HL-60/S4 treated with retinoic acid at 250 ng/mL for 4 days and 3 days (cell line): ENCODE measurements around the gene SGMS1.

ENCODE experiments used
- in situ Hi-C: fragments of 300-500 bp; cut with MboI; formaldehyde crosslinking; loops from 2 replicates; pipeline ENCODE4 v1.7.0; 2022; ENCODE audit warnings: low sequenced_read_pairs

Gene SGMS1

GRCh38 chr10:50403074-50403473 is 220.7 kb downstream of the SGMS1 start:
- in situ Hi-C loops = no loop called here

- in situ Hi-C loops = no loop called here
These were observed 221.3 kb downstream of the SGMS1 start for GRCh38 chr10:50402466-50402865.

GRCh38 chr10:50400694-50401093 is 223.1 kb downstream of the SGMS1 start:
- in situ Hi-C loops = no loop called here

- in situ Hi-C loops = no loop called here
These were observed 224.9 kb downstream of the SGMS1 start for GRCh38 chr10:50398823-50399222.

GRCh38 chr10:50398381-50398780 is 225.4 kb downstream of the SGMS1 start:
- in situ Hi-C loops = no loop called here

- in situ Hi-C loops = no loop called here
These were observed 226.2 kb downstream of the SGMS1 start for GRCh38 chr10:50397312-50398140.

- in situ Hi-C loops = no loop called here
These were observed 227.1 kb downstream of the SGMS1 start for GRCh38 chr10:50396491-50397311.

- in situ Hi-C loops = no loop called here
These were observed 227.9 kb downstream of the SGMS1 start for GRCh38 chr10:50395851-50396250.

GRCh38 chr10:50395271-50395670 is 228.5 kb downstream of the SGMS1 start:
- in situ Hi-C loops = no loop called here

- in situ Hi-C loops = no loop called here
These were observed 228.9 kb downstream of the SGMS1 start for GRCh38 chr10:50394832-50395231.

GRCh38 chr10:50393784-50394467 is 229.8 kb downstream of the SGMS1 start:
- in situ Hi-C loops = no loop called here

- in situ Hi-C loops = no loop called here
These were observed 230.6 kb downstream of the SGMS1 start for GRCh38 chr10:50392966-50393718.

GRCh38 chr10:50392426-50392825 is 231.3 kb downstream of the SGMS1 start:
- in situ Hi-C loops = no loop called here

GRCh38 chr10:50390302-50390701 is 233.5 kb downstream of the SGMS1 start:
- in situ Hi-C loops = no loop called here

GRCh38 chr10:50388181-50388580 is 235.6 kb downstream of the SGMS1 start:
- in situ Hi-C loops = no loop called here

GRCh38 chr10:50387732-50388073 is 236.1 kb downstream of the SGMS1 start:
- in situ Hi-C loops = no loop called here

- in situ Hi-C loops = no loop called here
These were observed 236.6 kb downstream of the SGMS1 start for GRCh38 chr10:50387007-50387731.

- in situ Hi-C loops = no loop called here
These were observed 238.1 kb downstream of the SGMS1 start for GRCh38 chr10:50385624-50386023.

GRCh38 chr10:50384898-50385297 is 238.9 kb downstream of the SGMS1 start:
- in situ Hi-C loops = no loop called here

- in situ Hi-C loops = no loop called here
These were observed 239.5 kb downstream of the SGMS1 start for GRCh38 chr10:50384238-50384637.
